DMS79 (cell line): ENCODE measurements around the gene APPL1.
A peak's percentile ranks its signal among the peaks of the same experiment; 100 is the strongest.

Source experiments
- DNase-seq: peaks from one replicate; lab custom pipeline; 2025; lab: John Stamatoyannopoulos, UW

Gene APPL1, protein sequence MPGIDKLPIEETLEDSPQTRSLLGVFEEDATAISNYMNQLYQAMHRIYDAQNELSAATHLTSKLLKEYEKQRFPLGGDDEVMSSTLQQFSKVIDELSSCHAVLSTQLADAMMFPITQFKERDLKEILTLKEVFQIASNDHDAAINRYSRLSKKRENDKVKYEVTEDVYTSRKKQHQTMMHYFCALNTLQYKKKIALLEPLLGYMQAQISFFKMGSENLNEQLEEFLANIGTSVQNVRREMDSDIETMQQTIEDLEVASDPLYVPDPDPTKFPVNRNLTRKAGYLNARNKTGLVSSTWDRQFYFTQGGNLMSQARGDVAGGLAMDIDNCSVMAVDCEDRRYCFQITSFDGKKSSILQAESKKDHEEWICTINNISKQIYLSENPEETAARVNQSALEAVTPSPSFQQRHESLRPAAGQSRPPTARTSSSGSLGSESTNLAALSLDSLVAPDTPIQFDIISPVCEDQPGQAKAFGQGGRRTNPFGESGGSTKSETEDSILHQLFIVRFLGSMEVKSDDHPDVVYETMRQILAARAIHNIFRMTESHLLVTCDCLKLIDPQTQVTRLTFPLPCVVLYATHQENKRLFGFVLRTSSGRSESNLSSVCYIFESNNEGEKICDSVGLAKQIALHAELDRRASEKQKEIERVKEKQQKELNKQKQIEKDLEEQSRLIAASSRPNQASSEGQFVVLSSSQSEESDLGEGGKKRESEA

DNA sequence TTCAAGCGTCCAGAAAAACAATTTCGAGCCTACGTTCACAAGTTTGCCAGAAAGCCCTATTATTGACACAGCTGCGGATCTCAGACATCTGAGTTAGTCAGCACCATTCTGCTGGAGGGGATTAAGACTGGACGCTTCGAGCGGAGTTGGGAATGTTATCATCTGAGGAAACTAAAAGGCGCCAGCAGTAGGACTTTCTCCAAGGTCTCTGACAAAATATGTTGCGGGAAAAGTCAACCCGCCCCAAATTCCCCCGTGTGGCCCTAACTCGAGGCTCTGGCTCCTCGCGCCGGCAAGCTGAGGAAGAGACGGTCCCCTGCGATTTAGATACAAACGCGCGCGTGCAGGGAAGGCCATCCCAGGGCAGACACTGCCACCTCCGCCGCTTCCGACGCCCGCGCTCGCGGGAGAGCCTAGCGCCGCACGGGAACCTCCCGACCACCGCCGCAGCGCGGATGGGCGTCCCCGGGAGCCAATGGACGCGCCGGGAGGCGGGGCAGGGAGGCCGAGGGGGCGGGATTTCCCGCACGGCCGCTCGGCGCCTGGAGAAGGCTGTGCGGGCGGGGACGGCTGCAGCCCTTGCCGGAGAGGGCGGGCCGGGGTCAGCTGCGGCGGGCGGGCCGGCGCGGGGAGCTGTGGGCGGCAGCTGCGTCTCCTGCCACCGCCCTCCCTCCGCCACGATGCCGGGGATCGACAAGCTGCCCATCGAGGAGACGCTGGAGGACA lies at the start of gene APPL1:
Gene APPL1 (plus strand): TSS at position 526 of the 726 bp plus-strand sequence. CDS start 155 bp downstream, at position 681.
- DNase-seq: peak; percentile 23

DNA sequence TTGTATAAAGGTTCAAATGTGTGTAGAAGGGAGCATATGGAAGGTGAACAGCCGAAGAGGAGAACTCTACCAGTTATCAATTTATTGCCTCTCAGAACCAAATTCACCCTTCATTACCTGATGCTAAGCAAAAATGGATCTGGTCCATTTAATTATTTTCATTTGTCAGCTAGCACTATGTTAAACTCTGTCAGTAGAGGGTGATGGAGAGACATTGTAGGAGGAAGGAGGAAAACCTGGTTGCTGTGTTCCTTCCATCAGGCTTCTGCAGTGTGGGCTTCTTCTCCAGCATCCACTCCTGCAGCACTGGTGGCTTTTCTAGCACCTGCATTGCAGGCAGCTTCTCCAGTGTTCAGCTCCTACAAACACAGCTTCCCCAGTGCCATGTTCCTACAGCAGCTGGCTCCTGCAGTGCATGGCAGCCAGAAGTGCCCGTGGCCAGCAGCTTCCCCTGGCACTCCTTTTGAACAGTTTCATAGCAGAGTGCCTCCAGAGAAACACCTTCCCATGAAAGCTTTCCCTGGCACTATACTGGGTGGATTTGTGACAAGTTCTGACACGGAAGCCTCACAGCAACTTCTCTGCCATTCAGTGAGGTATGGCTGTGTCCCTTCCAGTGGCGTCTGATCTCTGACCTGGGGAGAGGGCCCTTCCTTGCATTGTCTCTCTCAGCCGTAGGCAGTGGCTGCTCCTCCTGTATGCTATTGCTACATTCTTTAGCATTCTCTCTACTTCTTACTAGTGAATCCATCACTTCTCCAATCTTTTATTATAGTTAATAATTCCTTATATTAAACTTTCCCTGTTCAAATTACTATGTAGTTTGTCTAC lies 47.7 kb upstream of the APPL1 start:
- DNase-seq: no peak

DNA sequence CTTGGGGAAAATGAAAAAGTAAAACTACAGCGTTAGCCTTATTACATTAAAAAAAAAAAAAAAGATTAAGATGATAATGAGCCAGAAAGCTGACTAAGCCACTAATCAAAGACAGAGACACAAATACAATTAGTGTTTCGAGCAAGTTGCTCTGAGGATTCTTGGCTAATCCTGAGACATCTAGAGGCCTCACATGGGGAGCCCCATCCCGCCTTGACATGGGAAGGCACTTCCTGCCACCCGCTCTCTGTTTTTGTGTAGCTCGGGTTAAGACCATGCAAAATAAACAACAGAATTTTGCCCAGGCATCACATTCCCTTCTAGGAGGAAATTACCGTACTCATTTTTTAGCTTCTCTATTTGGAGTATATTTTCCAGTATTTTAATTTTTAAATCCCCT lies 43.0 kb upstream of the APPL1 start:
- DNase-seq: no peak

DNA sequence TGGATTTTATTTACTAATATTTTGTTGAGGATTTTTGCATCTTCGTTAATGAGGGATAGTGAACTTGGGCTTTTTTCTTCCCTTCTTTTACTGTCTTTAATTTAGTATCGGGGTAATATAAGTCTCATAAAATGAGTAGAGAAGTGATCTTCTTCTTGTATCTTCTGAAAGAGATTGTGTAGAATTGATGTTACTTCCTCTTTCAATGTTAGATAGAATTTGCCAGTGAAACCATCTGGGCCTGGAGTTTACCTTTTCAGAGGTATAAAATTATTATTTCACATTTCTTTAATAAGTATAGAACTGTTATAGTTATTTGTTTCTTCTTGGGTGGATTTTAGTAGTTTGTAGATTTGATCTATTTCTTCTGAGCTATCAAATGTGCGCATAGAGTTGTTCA lies 35.5 kb upstream of the APPL1 start:
- no peak for DNase-seq

DNA sequence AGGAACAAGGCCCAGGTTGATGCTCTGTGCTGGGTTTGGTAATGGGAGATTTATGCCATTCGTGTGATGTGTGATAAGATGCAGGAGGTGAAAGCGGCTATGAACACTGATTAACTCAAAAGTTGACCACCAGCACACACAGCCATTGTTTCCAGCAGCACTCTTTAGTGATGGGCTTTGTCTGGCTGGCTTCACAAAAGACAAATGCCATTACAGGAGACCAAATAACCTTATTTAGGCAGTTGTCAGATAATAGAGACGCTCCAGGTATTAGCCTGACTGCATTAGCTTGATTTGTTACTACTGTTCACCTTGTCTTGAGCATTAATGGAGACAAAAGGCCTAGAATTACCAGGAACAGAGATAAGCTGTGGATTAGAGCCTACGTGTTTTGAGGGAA lies 32.9 kb upstream of the APPL1 start:
- DNase-seq: no peak

DNA sequence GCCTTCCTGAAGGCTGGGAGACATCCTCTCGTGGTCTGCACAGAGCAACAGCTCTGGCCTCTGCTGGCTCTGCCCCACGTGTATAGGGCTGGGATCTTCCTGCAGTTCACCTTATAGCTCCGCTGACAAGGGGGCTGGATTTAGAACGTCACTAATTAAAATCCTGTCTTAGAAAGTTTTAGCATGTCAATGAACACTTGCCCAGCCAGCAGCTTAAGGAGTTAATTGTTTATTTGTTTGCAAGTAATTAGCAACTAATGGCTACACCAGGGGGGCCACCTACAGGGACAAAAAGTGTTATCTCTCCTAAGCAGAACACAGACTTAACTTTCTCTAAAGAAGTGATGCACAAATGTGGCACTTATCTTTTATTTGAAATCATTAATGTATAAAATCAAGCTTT lies 27.6 kb upstream of the APPL1 start, which contains the start of gene HESX1:
Gene HESX1 (minus strand): TSS at position 84 of the 403 bp plus-strand sequence. CDS start 60 bp downstream, at position 24.
- DNase-seq: no peak

DNA sequence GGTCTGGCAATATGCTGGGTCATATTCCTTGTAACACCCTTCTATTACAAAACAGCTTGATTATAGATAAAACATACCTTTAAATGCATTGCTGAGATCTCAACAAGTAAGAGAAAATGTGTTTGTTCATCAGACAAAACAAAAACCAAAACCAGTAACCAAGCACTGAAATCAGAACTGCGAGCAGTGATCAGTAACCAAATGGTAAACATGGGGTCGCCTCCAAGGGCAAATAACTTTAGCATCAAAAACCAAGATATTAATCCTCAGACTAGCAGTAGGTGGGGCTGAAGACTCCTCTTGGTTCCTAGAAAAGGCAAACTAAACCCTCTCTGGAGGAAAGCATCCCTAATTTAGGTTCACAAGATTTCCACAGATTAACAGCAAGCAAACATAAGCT lies 21.1 kb upstream of the APPL1 start:
- no peak for DNase-seq

DNA sequence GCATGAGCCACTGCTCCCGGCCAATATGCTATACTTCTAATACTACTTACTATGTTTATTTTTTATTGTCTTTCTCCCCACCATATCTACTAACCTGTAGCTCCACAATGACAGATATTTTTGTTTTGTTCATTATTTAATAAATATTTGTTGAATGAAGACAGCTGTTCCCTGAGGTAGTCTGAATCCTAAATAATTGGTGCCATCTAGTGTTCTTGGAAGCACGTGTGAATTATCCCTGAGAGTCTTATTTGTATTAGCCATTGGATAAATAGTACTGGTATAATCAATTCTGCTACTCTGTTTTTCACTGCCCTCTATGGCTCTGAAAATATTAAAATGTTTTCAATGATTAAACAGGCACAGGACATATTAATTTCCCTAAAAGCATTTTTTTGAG lies 5.6 kb upstream of the APPL1 start:
- DNase-seq: no peak

DNA sequence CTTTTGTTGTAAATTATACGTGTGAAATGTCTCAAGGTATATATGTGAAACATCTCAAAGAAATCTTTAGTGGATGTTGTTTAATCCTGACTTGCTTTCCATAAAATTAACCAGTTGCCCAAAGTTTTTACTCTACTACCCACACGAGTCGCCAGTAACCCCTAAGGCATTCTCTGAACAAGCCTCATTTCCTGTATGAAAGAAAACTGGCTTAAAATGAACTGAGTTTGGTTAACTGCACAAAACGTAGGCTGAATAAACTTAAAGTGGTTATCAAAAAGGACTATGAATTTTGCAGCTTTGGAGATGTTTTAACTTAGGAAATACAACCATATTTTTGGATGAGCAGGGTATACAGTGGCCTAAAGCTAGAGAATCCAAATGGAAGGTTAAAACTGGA lies 2.7 kb upstream of the APPL1 start:
- DNase-seq: no peak

DNA sequence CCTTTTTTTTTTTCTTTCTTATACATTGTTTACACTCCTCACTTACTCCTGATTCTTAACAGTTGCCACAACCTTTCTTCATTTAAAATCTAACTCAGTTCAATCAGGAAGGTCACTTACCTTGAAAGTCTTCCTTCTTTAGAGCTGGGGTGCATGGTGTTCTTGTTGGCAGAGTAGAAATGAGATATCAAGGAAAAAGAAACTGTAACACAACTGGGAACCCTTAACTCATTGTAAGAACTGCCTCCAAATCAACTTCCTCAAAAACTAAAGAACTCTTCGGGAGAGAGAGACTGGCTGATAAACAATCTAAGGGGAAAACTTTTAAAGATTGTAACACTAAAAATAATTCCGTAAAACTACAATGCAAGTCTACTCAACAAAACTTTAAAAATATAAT lies 1.4 kb upstream of the APPL1 start:
- DNase-seq: no peak

DNA sequence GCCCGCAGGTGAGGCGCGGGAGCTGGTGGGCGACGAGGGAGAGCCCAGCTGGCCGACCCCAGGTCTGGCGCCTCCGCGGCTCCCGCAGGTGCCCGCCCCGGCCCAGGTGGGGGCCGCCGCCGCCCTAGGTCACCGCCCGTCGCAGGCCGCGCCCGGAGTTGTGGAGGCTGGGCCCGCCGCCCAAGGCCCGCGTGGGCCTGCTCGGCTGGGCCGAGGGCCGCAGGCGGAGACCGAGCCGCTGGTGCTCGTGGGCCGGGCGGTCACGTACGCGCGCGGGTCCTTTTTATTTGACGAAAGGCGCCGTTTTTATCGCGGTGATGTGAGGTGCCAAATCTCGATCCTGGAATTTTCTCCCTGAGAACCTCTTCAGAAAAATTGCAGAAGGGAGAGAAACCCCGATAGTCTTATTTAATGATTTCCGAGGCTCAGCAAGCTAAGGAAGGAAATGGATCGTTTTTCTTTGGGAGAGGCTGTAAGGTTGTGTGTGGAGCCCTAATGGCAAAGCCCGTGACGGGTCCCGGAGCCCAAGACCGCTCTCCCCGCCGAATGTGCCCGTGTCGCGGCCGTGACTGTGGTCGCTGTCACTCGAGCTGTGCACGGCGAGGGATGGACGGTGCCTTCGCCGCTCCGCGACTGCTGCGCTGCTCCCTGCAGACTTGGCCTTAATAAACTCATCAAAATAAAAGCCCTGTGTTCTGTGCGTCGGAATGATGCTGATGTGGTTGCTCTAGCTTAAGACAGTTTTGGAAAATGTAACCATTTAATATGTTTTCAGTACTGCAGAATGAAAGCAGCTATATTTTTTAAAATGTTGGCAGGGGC lies 612 bp downstream of the APPL1 start:
- no peak for DNase-seq

DNA sequence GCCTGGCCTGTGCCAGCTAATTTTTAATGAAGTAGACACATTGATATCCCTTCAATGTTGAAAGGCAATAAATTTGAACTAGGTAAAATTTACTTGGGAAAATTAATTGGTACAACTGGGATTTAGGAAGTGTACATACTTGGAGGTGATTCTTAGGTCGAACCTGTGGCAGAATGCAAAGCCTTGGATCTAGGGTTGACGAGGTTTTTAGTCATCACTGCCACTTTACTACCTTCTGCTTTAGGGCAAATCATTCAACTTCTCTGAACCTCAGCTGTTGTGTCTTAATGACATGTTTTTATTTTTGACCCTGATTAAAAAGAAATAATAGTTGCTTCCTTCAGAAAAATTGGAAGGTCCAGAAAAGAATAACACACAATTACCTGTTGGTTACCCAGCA lies 2.5 kb downstream of the APPL1 start:
- no peak for DNase-seq

DNA sequence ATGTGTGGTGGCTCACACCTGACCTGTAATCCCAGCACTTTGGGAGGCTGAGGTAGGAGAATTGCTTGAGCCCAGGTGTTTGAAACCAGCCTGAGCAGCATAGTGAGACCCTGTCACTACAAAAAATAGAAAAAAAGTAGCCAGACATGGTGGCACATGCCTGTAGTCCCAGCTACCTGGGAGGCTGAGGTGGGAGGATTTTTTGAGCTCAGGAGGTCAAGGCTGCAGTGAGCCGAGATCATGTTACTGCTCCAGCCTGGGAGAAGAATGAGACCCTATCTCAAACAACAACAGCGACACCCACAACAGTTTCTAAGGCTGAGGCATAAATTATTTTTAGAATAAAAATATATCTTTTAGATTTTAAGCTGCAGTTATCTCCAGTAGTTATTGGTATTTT lies 6.3 kb downstream of the APPL1 start:
- DNase-seq: no peak

DNA sequence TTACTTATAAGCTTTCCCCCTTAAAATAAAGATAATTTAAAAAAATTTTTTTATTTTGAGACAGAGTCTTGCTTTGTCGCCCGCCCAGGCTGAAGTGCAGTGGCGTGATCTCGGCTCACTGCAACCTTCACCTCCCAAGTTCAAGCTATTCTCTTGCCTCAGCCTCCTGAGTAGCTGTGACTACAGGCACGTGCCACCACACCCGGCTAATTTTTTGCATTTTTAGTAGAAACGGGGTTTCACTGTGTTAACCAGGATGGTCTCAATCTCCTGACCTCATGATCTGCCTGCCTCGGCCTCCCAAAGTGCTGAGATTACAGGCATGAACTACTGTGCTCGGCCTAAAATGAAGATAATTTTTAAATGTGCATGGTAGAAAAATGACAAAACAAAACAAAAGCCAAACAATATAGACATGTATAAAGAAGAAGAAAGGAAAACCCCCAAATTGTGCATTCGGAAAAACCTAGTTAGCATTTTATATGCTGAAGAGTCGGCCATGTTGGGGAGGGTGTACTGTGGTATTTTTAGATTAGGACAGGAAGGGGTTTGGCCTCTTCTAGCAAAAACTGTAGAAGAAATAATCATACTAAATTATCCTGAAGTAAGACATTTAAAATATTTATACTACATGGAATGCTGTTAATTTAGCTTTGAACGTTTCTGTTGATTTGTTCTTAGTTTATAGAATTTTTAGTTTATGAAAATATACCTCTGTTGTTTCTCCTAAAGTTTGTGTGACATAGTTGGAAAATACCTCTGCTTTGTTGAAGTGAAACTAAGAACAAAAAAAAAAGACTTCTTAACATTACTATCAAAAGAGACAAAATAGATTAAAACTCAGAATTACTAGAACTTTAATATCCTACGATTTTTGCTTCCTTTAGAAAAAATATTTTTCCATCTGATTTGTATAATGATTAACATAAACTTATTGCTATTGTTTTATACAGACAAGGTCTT lies 7.4 kb downstream of the APPL1 start:
- no peak for DNase-seq

DNA sequence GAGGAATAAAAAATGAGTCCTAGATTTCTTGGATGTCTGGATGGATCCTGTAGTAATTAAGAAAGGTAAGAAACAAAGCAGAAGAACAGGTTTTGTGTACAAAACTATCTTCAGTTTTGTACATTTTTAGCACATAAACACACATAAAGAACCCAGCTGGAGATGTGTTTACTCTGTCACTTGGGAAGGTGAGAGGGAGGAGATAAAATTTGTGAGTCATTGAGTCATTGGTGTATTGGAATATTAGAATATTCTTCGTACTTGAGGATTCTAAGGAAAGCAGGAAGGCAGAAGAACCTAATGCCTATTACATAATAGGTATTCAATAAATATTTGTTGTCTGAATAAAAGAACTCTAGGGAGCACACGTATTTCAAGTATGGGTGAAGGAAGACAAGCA lies 17.4 kb downstream of the APPL1 start:
- DNase-seq: no peak

DNA sequence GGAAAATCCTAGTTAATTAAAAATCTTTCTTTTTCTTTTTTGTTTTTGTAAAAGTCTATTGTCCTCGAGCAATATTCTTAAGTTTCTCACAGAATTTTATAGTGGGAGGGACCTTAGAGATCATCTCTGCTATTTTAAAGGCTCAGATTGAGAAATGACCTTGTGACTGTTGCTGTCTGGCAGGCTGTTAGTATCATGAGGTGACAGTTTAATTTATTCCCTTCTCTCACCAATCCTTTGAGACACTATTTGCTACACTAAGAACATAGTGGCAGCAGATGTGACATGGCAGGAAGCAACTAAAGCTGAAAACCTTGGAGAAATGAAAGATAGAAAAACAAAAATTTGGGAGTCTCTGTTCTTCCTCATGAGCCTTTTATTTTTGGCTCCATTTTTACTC lies 24.9 kb downstream of the APPL1 start:
- no peak for DNase-seq

DNA sequence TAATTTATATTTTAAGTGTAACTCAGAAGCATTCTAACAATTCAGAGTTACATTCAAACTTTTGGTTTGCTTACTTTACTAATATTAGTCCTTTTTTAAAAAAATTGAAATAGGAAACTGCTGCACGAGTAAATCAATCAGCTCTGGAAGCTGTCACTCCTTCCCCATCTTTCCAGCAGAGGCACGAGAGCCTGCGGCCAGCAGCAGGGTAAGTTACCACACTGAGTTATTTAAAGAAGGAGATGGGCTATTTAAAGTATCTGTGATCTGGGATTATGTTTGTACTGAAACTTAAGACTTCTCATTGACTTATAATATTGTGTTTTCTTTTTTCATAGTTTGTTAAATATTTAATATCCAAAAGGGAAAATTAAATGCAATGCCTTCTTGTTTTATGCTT lies 29.3 kb downstream of the APPL1 start:
- DNase-seq: no peak

DNA sequence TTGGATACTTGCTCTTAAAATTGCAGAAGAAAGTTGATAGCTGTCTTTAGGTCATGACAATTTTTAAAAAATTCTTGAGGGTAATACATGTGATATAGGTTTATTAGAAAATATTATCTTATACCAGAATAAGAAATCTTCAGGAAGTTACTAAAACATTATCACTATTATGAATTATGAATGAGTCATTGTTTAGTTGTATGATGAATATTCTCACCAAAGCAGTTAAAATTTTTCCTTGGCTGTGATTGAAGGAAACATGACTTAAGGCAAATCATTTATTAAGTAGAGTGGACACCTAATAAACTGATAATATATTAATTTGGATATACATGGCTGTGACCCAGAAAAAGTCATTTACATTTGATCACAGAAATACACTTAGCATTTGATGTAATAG lies 30.1 kb downstream of the APPL1 start:
- no peak for DNase-seq

DNA sequence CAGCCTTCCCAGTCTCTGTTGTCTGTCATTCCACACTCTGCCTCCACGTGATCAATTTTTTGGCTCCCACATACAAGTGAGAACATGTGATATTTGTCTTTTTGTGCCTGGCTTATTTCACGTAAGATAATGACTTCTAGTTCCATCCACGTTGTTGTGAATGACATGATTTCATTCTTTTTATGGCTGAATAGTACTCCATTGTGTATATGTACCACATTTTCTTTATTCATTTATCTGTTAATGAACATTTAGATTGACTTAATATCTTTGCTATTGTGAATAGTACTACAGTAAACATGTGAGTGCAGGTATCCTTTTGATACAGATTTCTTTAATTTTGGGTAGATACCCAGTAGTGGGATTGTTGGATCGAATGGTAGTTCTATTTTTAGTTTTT lies 33.6 kb downstream of the APPL1 start:
- no peak for DNase-seq

DNA sequence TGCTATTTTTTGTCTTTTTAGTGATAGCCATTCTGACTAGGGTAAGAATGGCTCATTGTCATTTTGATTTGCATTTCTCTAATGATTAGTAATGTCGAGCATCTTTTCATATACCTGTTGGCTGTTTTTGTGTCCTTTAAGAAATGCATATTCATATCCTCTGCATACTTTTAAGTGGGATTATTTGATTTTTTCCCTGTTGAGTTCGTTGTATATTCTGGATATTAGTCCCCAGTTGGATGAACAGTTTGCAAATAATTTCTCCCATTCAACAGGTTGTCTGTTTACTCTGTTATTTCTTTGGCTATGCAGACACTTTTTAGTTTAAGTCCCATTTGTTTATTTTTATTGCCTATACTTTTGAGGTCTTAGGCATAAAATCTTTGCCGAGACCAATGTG lies 34.4 kb downstream of the APPL1 start:
- no peak for DNase-seq
